HG03469 (cell line): ENCODE measurements around the gene HINT1.

Experiments
- ATAC-seq: cut with Tn5 transposase; IDR thresholded peaks from one replicate; pipeline ENCODE4 v1.9.1; 2021; ENCODE audit warnings: mild to moderate bottlenecking, moderate library complexity, moderate number of reproducible peaks; ENCODE audit not compliant: unreplicated experiment

The HINT1 gene

DNA sequence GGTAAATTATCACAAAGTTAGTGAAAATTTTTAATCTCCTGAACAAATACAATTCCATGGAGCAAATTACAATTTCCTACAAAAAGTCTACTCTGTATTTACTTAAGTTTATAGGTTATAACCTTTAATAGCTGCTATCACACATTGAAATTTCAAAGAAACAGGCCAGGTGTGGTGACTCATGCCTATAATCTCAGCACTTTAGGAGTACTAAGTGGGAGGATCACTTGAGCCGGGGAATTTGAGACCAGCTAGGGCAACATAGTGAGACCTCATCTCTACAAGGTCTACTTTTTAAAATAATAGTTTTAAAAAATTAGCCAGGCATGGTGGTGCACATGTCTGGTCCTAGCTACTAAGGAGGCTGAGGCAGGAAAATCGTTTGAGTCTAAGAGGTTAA is 50.3 kb downstream of the HINT1 start:
- no peak for ATAC-seq

DNA sequence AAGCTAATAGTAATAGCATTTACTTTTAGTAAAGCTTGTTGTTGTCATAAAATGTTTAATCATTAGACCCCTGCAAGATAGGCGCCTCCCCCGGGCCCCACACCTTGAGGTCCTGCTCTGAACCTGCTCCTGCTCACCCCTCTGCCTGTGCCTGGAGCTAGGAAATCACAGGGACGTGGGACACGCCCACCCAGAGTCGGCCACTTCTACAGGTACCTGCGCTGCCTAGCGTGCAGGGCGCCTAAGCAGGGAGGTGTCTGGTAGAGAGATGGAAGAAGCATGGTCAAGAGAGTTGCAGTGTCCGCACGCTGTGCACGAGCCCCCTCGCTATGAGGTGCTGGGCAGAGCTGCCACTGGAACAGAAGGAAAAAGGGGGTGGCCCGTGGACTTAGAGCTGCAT is 52.6 kb downstream of the HINT1 start:
- no peak for ATAC-seq

DNA sequence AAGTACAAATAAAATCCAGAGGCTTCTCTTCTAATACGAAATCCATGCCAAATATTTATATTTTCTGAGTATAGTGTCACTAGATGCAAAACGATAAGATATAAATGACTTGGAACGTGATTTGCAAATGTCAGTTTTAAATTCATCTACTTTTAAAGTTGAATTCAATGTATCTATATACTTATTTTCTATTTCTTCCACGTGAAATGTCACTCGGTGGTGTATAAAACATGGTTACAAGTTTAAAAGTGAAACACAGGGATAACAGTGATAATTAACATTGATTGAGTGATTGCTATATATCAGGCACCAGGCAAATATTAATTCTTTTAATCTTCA is 54.8 kb downstream of the HINT1 start:
- no peak for ATAC-seq

DNA sequence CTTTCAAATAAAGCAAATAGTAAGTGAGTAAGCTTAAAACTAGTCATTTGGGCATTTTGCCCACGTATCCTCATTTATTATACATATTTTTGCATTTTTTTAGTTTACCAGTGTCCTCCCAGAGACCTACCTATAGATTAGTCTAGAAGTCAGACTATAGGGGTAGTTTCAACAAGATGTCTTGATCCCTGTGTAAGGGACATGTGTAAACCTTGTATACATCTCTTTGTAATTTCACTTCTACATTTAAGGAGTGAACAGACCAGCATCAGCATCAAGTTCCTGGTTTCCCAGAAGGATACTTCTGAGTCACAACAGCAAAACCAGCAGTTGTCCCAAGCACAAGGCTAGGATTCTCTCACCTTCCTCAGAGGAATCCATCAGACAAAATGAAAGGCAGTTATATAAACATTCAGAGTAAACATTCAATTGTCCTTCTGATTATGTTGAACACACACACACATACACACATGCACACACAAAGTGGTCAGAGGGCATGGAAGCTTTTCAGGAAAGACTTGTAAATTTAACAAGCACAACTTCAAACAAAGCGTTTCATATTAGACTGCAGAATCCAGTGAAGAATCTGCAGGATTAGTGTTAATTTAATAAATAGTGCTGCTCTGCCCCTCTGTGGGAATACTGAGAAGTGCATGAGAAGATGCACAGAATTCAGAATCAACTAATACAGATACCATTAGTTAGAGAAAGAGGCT is 55.4 kb downstream of the HINT1 start:
- peak; percentile 95 for ATAC-seq
